ENCODE data around the gene HES7. TPM values are rescaled to one million over a fixed set of nuclear protein-coding genes. Genes with fewer than 3 reads are reported as not detected.

Gene HES7
- polyA plus RNA-seq, 1 of the 3 experiments (the other 2 are of a cell fraction): 1.2 TPM

- no peak overlapping the region for H3K27ac ChIP-seq (ENCODE audit: low read depth in 2 of 2, low read length in 1 of 2)
- H3K9ac ChIP-seq: no peak overlapping the region
- H2AFZ ChIP-seq (ENCODE audit: low read depth): no peak overlapping the region
- H4K20me1 ChIP-seq (ENCODE audit: insufficient read depth): no peaks in the 10 kb centered on the region
- no peak for DNase-seq
- ChIA-PET CTCF (interaction anchor here (1.4 to 20.8 kb wide), 8 partner anchors 9 to 63 kb away, joined by 3 to 390 read pairs (median 61); partner anchors contain the start of genes ALOX12B and ALOXE3), POLR2A (interaction anchor here (0.6 kb wide), 1 partner anchor 195 kb away, joined by 3 read pairs; no protein-coding TSS in a partner anchor)
- H3K4me1 ChIP-seq (ENCODE audit: control insufficient read depth in 1 of 2, insufficient read depth in 2 of 2, low read depth in 1 of 2, low read length in 1 of 2): peaks cover 0 to 6% of the 10 kb centered on the region in 2 experiments; a peak in 1 of 4 replicates
- no peaks in the 10 kb centered on the region for H3F3A ChIP-seq (replicated peaks; ENCODE audit: insufficient read depth)
- peaks cover 28% of the 10 kb centered on the region; the same call in 1 of the 2 replicates for H3K27me3 ChIP-seq (ENCODE audit: insufficient read depth)
- H3K36me3 ChIP-seq (replicated peaks in 1 of 2; ENCODE audit: control insufficient read depth in 1 of 2, insufficient read depth in 2 of 2, low read length in 1 of 2): no peaks in the 10 kb centered on the region
- no peaks in the 10 kb centered on the region for H3K79me2 ChIP-seq (ENCODE audit: insufficient read depth)
- H3K4me3 ChIP-seq (ENCODE audit: low read depth in 2 of 2, low read length in 1 of 2): no peak overlapping the region
- TF ChIP-seq JUND (IDR thresholded peaks at IDR 0.05) (no peak), USF2 (IDR thresholded peaks at IDR 0.05; ENCODE audit: borderline replicate concordance, low read depth, low read length) (no peak), RFX5 (IDR thresholded peaks at IDR 0.05; ENCODE audit: low read length) (no peak), FOXJ3 (CRISPR knock-in tag; IDR thresholded peaks at IDR 0.05) (no peak), POLR2AphosphoS5 (IDR thresholded peaks at IDR 0.05; ENCODE audit: low read depth, low read length) (no peak), FOXM1 (IDR thresholded peaks at IDR 0.05; ENCODE audit: low read depth) (no peak), SMC3 (IDR thresholded peaks at IDR 0.05; ENCODE audit: low read depth, low read length) (no peak), RAD21 (IDR thresholded peaks at IDR 0.05; ENCODE audit: low read length) (no peak), CTCF (IDR thresholded peaks at IDR 0.05) (no peak), NFIC (IDR thresholded peaks at IDR 0.05; ENCODE audit: borderline replicate concordance) (no peak), MEF2A (IDR thresholded peaks at IDR 0.05; ENCODE audit: borderline replicate concordance, low read depth) (no peak), TAF1 (IDR thresholded peaks at IDR 0.05; ENCODE audit: borderline replicate concordance, low read depth, low read length) (no peak)
- H3K9me2 ChIP-seq: no peaks in the 10 kb centered on the region
- H3K9me3 ChIP-seq: no peaks in the 10 kb centered on the region
- no peak overlapping the region for H3K4me2 ChIP-seq
- WGBS (ENCODE audit: low lambda C conversion rate): 54% methylated on average over 3 of the region's 3 CpGs
Measured at GRCh38 chr17:8081876-8082275, 42.0 kb downstream of the HES7 start.

GRCh38 chr17:8080799-8081219, 43.1 kb downstream of the HES7 start:
- no peaks in the 10 kb centered on the region for H3K9me3 ChIP-seq
- no peak overlapping the region for H3K27ac ChIP-seq (ENCODE audit: low read depth in 2 of 2, low read length in 1 of 2)
- ChIA-PET CTCF (interaction anchor here (0.6 to 20.8 kb wide), 14 partner anchors 10 to 259 kb away, joined by 3 to 390 read pairs (median 6); partner anchors contain the start of genes ALOX12B and ALOXE3), POLR2A (no interaction called here)
- H3K27me3 ChIP-seq (ENCODE audit: insufficient read depth): peaks cover 34% of the 10 kb centered on the region
- no peak for DNase-seq
- 79% methylated on average over 10 of the region's 17 CpGs for WGBS (ENCODE audit: low lambda C conversion rate)
- no peak overlapping the region for H3K4me2 ChIP-seq
- H3K9ac ChIP-seq: no peak overlapping the region
- H3K4me3 ChIP-seq (ENCODE audit: low read depth in 2 of 2, low read length in 1 of 2): no peak overlapping the region
- H3K4me1 ChIP-seq (ENCODE audit: control insufficient read depth in 1 of 2, insufficient read depth in 2 of 2, low read depth in 1 of 2, low read length in 1 of 2): peaks cover 0 to 6% of the 10 kb centered on the region in 2 experiments; a peak in 1 of 4 replicates
- no peaks in the 10 kb centered on the region for H3K36me3 ChIP-seq (replicated peaks in 1 of 2; ENCODE audit: control insufficient read depth in 1 of 2, insufficient read depth in 2 of 2, low read length in 1 of 2)
- H3K79me2 ChIP-seq (ENCODE audit: insufficient read depth): no peaks in the 10 kb centered on the region
- TF ChIP-seq SIN3A (IDR thresholded peaks at IDR 0.05; ENCODE audit: borderline replicate concordance, low read depth, low read length) (no peak), GATA2 (CRISPR knock-in tag; IDR thresholded peaks at IDR 0.05) (no peak), NFIC (IDR thresholded peaks at IDR 0.05; ENCODE audit: borderline replicate concordance) (no peak), FOXJ3 (CRISPR knock-in tag; IDR thresholded peaks at IDR 0.05) (no peak), RCOR1 (IDR thresholded peaks at IDR 0.05; ENCODE audit: low read length) (no peak), POLR2AphosphoS5 (IDR thresholded peaks at IDR 0.05; ENCODE audit: low read depth, low read length) (no peak), JUND (IDR thresholded peaks at IDR 0.05) (no peak), USF2 (IDR thresholded peaks at IDR 0.05; ENCODE audit: borderline replicate concordance, low read depth, low read length) (no peak), CTCF (IDR thresholded peaks at IDR 0.05) (no peak), USF1 (IDR thresholded peaks at IDR 0.05; ENCODE audit: borderline replicate concordance, low read depth) (no peak), ELF1 (IDR thresholded peaks at IDR 0.05) (no peak)
- TF ChIP-seq, protein P1, sequence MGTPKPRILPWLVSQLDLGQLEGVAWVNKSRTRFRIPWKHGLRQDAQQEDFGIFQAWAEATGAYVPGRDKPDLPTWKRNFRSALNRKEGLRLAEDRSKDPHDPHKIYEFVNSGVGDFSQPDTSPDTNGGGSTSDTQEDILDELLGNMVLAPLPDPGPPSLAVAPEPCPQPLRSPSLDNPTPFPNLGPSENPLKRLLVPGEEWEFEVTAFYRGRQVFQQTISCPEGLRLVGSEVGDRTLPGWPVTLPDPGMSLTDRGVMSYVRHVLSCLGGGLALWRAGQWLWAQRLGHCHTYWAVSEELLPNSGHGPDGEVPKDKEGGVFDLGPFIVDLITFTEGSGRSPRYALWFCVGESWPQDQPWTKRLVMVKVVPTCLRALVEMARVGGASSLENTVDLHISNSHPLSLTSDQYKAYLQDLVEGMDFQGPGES (IDR thresholded peaks at IDR 0.05; ENCODE audit: low read depth, low read length): no peak
- no peaks in the 10 kb centered on the region for H3K9me2 ChIP-seq
- H4K20me1 ChIP-seq (ENCODE audit: insufficient read depth): no peaks in the 10 kb centered on the region
- no peak overlapping the region for H2AFZ ChIP-seq (ENCODE audit: low read depth)
- no peaks in the 10 kb centered on the region for H3F3A ChIP-seq (replicated peaks; ENCODE audit: insufficient read depth)

All from SK-N-SH (cell line).